GM21529 (cell line): ENCODE data around the gene PPCS.

ENCODE experiments used
- ATAC-seq: cut with Tn5 transposase; IDR thresholded peaks from one replicate; pipeline ENCODE4 v1.9.1; 2021; ENCODE audit not compliant: unreplicated experiment

Gene PPCS

DNA sequence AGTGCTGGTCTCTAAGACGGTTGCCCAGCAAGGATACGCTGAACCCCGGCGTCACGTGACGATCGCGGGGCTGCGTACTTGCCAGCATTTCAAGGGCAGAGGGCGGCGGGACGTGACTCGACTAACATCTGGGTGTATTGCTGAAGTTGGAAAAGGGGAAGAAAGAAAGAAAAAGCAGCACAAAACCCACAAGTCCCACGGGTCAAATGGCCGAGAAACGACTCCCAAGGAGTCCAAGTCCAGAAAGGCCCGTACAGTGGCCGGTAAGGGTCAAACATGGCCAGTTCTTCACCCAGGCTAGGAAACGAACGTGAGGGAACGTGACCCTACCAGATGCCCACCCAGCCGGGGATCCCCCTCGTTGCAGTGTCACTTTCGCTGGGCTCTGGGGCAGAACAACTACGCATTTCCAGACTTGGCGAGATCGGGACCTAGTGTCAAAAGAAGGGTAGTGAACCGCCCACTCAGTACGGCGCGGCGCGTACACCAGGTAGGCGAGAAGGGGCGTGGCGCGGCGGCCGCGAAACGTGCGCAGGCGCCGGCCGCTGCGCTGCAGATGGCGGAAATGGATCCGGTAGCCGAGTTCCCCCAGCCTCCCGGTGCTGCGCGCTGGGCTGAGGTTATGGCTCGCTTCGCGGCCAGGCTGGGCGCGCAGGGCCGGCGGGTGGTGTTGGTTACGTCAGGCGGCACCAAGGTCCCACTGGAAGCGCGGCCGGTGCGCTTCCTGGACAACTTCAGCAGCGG lies at the start of gene PPCS, which contains the start of gene ZMYND12:
TSS of gene PPCS (plus strand) at position 534 of the 744 bp plus-strand sequence. CDS start at position 557, 23 bp downstream.
TSS of gene ZMYND12 (minus strand) at position 13 of the 744 bp plus-strand sequence. CDS start 25 bp downstream, outside the sequence.
- ATAC-seq: peak; percentile 85

GRCh38 chr1:42414551-42415496 lies 41.5 kb upstream of the PPCS start:
- ATAC-seq: no peak

DNA sequence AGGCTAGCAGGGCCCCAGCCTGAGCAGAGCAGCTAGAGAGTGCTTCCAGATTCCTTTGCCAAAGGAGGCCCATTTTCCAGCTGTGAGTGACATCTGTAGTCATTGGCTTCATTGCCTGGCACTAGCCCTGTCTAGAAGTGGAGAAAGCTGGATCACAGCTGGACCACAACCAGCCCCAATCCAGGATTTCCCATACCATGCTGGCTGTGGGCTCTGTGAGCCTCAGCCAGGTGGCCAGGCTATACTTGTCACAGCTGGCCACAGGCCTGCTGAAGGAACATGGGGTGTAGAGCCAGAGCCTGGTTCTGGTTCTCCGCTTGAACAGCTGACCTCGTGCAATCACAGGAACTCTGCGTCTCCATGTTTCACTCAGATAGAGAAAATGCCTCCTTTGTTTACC lies 39.2 kb upstream of the PPCS start:
- ATAC-seq: no peak

- ATAC-seq: no peak
Measured at GRCh38 chr1:42418516-42418915, 37.8 kb upstream of the PPCS start.

DNA sequence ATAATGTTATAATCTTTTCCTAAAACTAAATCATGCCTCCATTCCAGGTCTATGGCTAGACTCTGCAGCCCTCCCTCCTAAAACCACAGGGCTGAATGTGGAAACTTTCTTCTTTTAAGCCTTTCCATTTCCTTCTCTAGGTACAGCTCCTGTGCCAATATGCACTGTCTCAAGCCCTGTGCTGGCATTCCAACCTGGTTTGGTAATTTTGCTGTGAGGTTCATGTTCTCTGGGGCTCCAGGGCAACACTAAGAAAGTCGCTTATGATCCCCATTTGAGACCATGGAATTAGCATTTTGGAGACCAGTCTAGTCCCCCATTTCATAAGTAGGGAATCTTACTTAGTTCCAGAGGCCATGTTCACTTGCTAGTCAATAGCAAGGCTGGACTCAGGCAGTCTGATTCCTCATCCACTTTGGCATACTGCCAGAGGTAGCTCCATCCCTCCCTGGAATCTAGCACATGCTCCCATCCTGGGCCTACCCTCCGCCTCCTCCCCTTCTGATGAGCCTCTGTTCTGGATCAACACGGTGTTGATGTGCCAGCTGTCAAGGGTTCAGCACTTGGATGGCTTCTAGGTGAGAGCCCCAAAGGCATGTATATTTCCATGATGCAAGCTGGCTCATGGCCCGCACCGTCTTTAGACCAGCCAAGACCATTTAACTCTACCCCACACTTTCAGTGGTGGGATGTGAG lies 37.1 kb upstream of the PPCS start:
- no peak for ATAC-seq

GRCh38 chr1:42420121-42420520 lies 36.2 kb upstream of the PPCS start:
- ATAC-seq: no peak

DNA sequence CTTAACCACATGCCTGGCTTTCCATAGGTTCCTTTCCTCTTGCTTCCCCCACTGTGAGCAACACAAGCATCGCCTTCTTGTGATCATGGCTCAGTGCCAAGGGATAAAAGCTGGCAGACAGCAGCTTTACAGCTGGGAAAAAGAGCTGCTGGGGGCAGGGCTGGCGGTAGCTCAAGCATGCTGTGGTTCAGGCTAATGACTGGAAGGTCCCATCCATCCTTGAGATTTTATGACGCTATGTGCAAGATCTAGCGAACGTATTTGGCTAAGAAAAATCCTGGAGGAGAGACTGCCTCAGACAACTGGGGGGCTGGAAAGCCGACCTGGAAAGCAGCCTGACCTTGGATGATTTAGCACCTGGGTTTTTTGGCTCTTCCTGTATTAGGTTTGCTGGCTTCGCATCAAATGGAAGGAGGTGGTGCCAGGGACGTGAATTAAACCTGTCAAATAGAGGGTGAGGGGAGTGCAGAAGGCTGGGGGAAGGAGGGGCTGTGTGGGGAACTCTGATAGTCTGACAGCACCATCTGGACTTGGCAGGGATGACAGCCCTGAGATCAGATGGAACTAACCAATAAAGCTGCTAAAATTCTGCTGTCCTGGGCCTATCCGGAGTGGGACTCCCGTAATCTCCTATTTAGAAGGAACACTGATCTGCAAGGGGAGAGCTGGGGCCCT lies 35.3 kb upstream of the PPCS start:
- ATAC-seq: no peak

DNA sequence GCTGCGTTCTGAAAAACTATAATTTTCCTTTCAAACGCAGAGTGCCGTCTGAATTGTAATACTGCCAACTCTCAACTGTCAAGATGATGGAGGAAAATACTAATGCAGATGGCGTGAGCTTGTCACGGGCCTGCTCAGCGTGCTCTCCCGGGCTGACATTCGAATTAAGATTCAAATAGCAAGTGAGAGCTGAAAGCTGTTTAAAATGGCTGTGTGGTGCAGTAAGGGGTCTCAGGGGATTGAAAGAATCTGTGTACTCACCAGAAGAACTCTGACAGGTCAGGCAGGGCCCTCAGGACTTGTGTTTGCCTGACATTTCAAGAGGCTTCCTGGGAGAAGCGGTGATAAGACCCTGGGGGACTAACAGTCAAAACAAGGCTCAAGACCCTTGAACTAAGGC lies 33.6 kb upstream of the PPCS start:
- no peak for ATAC-seq

GRCh38 chr1:42423681-42424080 lies 32.7 kb upstream of the PPCS start:
- ATAC-seq: no peak

DNA sequence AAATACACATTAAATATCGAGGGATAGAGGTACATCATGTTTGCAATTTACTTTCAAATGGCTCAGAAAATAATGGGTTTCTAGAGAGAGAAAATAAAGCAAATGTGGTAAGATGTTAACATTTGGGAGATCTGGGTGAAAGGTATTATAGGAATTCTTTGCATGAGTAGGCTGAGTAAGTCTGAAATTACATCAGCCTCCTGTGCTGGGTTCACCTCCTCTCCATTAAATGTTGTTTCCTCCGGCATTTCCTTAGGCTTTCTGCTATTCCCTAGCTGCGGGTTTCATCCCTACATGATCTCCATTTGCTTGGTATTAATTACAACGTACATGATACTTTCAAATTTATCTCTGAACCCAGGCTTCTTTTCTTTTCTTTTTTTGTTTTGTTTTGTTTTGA lies 32.1 kb upstream of the PPCS start:
- ATAC-seq: no peak

DNA sequence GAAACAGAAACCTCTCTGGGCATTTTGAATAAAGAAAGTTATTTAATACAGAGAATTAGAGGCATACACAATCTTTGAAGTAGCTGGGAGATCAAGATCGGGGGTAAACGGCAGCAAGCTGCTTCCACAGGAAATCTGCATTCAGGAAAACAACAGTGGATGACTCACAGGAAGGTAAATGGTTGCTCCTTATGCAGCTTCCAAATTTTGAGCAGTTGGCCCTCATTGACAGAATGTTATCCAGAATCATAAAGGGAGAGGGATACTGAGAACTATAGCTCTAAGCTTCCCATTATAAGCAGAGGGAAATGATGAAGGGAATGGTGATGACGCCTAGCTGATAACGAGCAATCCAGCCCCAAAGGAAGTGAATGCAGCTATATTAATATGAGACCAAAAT lies 29.1 kb upstream of the PPCS start:
- ATAC-seq: no peak

- ATAC-seq: no peak
Measured at GRCh38 chr1:42429603-42430002, 26.7 kb upstream of the PPCS start.

DNA sequence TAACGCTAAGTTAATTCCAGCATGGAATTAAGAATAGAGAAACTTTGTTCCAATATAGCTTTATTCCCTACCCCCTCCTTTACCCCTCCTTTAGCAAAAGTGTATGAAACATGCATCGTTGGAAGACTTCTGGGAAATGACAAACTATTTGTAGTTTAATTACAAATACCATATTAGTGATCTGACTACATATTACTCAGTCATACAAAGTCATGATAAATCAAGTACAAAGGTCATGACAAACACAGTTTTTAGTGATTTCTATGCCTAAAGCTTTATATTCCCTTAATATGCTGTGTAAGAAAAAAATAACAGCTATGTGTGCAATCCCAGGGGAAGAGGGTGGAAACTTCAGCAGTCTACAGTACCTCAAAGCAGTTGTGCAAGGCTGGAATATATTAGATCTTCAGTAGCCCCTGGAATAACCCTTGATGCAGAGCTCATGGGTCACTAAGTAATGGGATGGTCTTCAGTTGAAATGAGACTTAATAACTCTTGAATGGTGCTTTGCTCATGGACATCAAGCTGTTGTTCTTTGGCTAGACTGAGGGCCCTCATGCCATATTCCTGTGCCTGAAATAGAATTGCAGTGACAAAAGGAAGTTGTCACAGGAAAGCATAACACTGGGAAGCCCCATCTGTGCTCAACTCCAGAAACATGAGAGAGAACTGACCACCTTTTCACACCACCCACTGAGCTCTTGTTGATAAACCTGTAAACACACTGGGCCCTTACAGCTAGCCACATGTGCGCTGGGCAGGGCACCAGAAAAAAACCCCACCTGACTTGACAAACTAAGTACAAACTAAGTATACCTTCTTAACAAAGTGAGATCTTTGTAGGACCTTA lies 25.8 kb upstream of the PPCS start:
- no peak for ATAC-seq

- ATAC-seq: no peak
Measured at GRCh38 chr1:42431514-42431913, 24.8 kb upstream of the PPCS start.

GRCh38 chr1:42432714-42433113 lies 23.6 kb upstream of the PPCS start:
- ATAC-seq: no peak

DNA sequence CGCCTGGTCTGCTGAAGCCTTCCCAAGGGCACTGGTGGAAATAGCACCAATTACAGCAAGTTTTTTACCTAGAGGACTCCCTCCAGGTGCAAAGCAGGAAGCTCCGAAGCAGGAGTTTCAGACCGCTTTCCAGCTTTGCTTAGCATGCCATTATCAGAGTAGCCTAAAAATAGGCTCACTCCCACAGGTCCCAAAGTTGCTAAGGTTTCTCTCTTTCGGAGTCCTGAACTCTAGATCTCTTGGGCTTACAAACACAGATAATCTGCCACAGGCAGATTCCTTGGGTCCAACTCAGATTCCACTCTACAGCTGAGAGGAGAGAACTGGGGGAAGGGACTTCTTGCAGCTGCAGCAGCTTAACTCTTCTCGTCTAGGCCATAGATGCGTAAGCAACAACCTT lies 23.0 kb upstream of the PPCS start:
- no peak for ATAC-seq

GRCh38 chr1:42434340-42434739 lies 22.0 kb upstream of the PPCS start:
- ATAC-seq: no peak

- ATAC-seq: no peak
Measured at GRCh38 chr1:42439940-42440339, 16.4 kb upstream of the PPCS start.

- no peak for ATAC-seq
Measured at GRCh38 chr1:42442662-42443061, 13.7 kb upstream of the PPCS start.

DNA sequence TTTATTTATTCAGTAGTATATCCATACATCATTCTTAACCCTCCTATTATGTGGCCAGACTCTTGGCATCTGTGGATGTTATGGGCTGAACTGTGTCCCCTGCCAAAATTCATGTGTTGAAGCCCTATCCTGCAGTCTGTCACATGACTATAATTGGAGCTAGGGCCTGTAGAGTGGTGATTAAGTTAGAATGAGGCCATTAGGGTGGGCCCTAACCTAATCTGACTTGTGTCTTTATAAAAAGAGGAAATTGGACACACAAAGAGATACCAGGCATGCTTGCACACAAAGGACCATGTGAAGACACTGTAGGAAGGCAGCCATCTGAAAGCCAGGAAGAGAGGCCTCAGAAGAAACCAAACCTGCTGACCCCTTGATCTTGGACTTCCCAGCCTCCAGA lies 7.1 kb upstream of the PPCS start:
- ATAC-seq: no peak
